RWPE1 (cell line): ENCODE measurements around the gene TMEM100.

Source experiments
- CTCF ChIA-PET: fragments of 350-600 bp; sonication (Branson Sonifier 250); formaldehyde crosslinking; extraction: SDS; loops from one replicate; lab custom pipeline; 2021; lab: Yijun Ruan, JAX
- POLR2A ChIA-PET: fragments of 400-600 bp; formaldehyde crosslinking; extraction: SDS; loops from one replicate; lab custom pipeline; 2020; ENCODE audit warnings: antibody characterized with exemption; ENCODE audit not compliant: low non-redundant PET; lab: Yijun Ruan, JAX
- DNase-seq: peaks from one replicate; pipeline ENCODE4 v3.0.0; 2012; ENCODE audit warnings: low spot score
- H3K27ac ChIP-seq: fragments of 450-650 bp; 2 replicates; pipeline ENCODE4 v1.5.1; 2017
- TF ChIP-seq, protein P1 (sequence below): fragments of 450-650 bp; conservative IDR thresholded peaks from 2 replicates; pipeline ENCODE4 v1.5.1; 2017; ENCODE audit warnings: low read depth, mild to moderate bottlenecking

The TMEM100 gene

GRCh38 chr17:55705847-55706246 lies 16.8 kb downstream of the TMEM100 start:
- ChIA-PET CTCF (no interaction called here), POLR2A (no interaction called here)
- TF ChIP-seq, protein P1, sequence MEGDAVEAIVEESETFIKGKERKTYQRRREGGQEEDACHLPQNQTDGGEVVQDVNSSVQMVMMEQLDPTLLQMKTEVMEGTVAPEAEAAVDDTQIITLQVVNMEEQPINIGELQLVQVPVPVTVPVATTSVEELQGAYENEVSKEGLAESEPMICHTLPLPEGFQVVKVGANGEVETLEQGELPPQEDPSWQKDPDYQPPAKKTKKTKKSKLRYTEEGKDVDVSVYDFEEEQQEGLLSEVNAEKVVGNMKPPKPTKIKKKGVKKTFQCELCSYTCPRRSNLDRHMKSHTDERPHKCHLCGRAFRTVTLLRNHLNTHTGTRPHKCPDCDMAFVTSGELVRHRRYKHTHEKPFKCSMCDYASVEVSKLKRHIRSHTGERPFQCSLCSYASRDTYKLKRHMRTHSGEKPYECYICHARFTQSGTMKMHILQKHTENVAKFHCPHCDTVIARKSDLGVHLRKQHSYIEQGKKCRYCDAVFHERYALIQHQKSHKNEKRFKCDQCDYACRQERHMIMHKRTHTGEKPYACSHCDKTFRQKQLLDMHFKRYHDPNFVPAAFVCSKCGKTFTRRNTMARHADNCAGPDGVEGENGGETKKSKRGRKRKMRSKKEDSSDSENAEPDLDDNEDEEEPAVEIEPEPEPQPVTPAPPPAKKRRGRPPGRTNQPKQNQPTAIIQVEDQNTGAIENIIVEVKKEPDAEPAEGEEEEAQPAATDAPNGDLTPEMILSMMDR: no peak
- DNase-seq: no peak
- no peak overlapping the region for H3K27ac ChIP-seq

GRCh38 chr17:55704401-55704800 lies 18.3 kb downstream of the TMEM100 start:
- POLR2A ChIA-PET: no interaction called here
- no peak overlapping the region for H3K27ac ChIP-seq
- CTCF ChIA-PET: interaction anchor here (0.6 to 0.7 kb wide), 2 partner anchors 76 to 352 kb away, joined by 4 to 5 read pairs; no protein-coding TSS in a partner anchor
- TF ChIP-seq, protein P1: no peak
- no peak for DNase-seq

GRCh38 chr17:55702150-55702549 lies 20.5 kb downstream of the TMEM100 start:
- TF ChIP-seq, protein P1: no peak
- H3K27ac ChIP-seq: no peak overlapping the region
- CTCF ChIA-PET: no interaction called here
- no peak for DNase-seq
- POLR2A ChIA-PET: no interaction called here

DNA sequence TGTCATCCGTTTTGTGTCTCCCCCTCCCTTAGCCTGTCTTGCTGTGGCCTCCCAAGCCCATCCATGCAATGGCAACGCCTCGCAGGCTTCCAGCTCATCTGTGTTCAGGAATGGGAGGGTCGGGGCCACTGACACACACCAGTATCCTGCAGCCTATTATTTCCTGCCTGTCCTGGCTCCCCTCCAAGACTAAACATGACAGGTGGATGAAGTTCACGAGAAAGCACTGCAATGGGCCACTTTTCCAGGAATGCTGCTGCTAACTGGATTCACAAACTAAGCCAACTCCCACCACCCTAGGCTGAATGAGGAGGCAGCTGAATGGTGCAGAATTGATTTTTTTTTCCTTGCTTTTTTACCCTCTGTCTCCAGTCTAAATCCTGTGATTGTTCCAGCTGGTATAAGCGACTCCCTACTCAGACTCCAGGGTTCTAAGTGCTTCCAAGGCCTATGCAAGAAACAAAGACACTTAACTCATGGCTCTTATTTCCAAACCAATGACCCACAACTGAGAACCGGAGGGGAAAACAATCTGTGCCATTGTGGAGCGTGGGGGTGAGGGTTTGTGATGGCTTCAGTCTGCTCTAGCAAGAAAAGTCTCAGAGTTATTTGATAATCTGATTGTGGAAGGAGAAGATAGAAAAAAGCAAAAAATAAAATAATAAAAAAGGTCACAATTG lies 23.3 kb downstream of the TMEM100 start:
- ChIA-PET POLR2A (no interaction called here), CTCF (no interaction called here)
- TF ChIP-seq, protein P1: no peak
- no peak for DNase-seq
- no peak overlapping the region for H3K27ac ChIP-seq

DNA sequence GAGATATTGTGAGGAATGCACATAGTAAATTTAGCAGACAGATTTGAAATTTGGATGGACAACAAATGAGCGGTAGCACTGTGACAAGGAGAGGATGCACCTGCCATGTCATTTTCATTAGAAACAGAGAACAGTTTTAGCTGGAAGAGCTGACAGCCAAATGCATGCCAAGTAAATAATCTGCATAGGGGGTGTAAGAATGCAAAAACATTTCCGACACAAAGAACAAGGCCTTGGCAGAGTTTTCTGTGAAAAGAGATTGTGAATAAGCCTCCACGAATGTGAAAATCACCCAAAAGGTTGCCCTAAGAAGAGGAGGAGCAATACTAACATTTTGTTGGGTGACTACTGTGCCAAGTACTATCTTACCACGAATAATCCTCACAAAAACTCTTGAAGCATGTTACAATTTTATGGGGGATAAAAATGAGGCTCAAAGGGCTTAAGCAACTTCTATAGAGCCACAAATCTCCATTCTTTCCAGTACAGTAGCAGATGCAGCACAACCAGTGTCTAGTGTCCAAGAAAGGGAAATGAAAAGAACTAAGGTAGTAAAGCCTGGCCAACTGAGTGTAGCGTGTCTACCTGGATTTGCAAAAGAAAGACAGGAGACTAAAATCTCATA lies 28.3 kb downstream of the TMEM100 start:
- TF ChIP-seq, protein P1: no peak
- ChIA-PET CTCF (no interaction called here), POLR2A (no interaction called here)
- no peak overlapping the region for H3K27ac ChIP-seq
- no peak for DNase-seq

DNA sequence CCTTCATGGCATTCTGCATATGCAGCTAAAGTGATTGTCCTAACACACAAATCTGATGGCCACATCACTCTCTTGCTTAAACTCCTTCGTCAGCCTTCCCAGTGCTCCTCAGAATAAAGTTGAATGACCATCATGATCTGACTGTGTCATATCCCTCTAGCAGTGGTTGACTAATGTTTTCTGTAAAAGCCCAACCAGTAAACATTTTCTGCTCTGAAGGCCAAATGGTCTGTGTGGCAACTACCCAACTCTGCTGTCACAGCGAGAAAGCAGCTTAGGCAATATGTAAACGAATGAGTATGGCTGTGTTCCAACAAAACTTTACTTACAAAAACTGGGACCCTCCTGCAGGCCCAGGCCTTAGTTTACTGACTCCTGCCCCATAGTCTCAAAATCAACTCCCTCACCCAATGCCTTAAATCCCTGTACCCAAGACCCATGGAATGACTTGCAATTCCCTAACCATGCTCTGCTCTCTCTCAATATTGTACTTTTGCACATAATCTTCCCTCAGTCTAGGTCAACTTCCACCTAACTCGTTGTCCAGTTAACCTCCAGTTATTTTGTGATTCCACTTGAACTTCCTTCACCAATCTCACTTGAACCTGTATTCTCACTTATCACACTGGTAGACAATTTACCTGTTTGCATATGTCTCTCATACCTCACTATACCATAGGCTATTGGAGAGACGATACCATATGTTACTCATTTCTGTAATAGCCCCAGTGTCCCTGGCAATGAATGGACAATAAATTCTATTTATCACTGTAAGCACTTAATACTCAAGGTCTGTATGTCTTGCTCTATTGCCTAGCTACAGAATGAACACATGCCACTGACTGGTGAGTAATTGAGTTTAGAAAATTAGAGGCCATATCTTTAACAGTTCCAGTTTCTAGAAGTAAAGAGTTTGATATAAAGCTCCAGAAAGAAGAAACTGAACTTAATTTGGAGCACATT lies 29.1 kb downstream of the TMEM100 start:
- CTCF ChIA-PET: interaction anchor here (0.5 kb wide), 1 partner anchor 75 kb away, joined by 3 read pairs; no protein-coding TSS in a partner anchor
- POLR2A ChIA-PET: no interaction called here
- TF ChIP-seq, protein P1: no peak
- no peak overlapping the region for H3K27ac ChIP-seq
- no peak for DNase-seq
